Caco-2 (cell line): ENCODE results near the gene ANK2. TPM values are rescaled to one million over a fixed set of nuclear protein-coding genes. Genes with fewer than 3 reads are reported as not detected.
A peak's percentile ranks its signal among the peaks of the same experiment; 100 is the strongest.

Experiments
- BruUV-seq: library from RNA; stranded (reverse); fragments of 400-500 nt; replicated peaks from 2 replicates; lab custom pipeline; 2021; lab: Mats Ljungman, UMichigan
- CTCF ChIA-PET: fragments of 300-600 bp; sonication (Branson Sonifier 250); formaldehyde crosslinking; loops from one replicate; lab custom pipeline; 2022; ENCODE audit warnings: antibody characterized with exemption; lab: Charles Lee
- POLR2A ChIA-PET: fragments of 300-600 bp; sonication (Branson Sonifier 250); formaldehyde crosslinking; loops from one replicate; lab custom pipeline; 2022; ENCODE audit warnings: antibody characterized with exemption; lab: Charles Lee
- DNase-seq, 2 experiments: peaks; one replicate each; pipeline versions ENCODE4 v3.0.0 to v3.0.0-alpha.2; 2020 to 2022
- H3K27me3 ChIP-seq: replicated peaks from 2 replicates; pipeline ENCODE4 v1.6.0; 2011; ENCODE audit warnings: low read length; ENCODE audit not compliant: control insufficient read depth, insufficient read depth
- H3K36me3 ChIP-seq: 2 replicates; pipeline ENCODE4 v1.5.1; 2011; ENCODE audit warnings: low read length; ENCODE audit not compliant: control insufficient read depth, insufficient read depth
- H3K4me1 ChIP-seq: fragments of 250-450 bp; sonication (Bioruptor Pico); 2 replicates; pipeline ENCODE4 v1.5.1; 2020; ENCODE audit warnings: mild to moderate bottlenecking
- H3K4me3 ChIP-seq: 2 replicates; pipeline ENCODE4 v1.5.1; 2011; ENCODE audit warnings: low read depth, mild to moderate bottlenecking, control low read depth, low read length
- H3K9me3 ChIP-seq: fragments of 250-450 bp; sonication (Bioruptor Pico); 2 replicates; pipeline ENCODE4 v1.5.1; 2020; ENCODE audit warnings: mild to moderate bottlenecking, moderate library complexity
- H3K27ac Mint-ChIP-seq: one replicate; pipeline ENCODE4 v1.8.0; 2022; ENCODE audit warnings: mixed read lengths; ENCODE audit not compliant: unreplicated experiment
- H3K27me3 Mint-ChIP-seq: one replicate; pipeline ENCODE4 v1.8.0; 2022; ENCODE audit warnings: mixed read lengths; ENCODE audit not compliant: insufficient read depth, unreplicated experiment
- H3K36me3 Mint-ChIP-seq: one replicate; pipeline ENCODE4 v1.8.0; 2022; ENCODE audit warnings: mild to moderate bottlenecking, mixed read lengths; ENCODE audit not compliant: insufficient read depth, unreplicated experiment
- H3K4me1 Mint-ChIP-seq: one replicate; pipeline ENCODE4 v1.8.0; 2022; ENCODE audit warnings: low read depth, mixed read lengths; ENCODE audit not compliant: unreplicated experiment
- H3K4me3 Mint-ChIP-seq: one replicate; pipeline ENCODE4 v1.8.0; 2022; ENCODE audit warnings: mild to moderate bottlenecking, moderate library complexity, mixed read lengths; ENCODE audit not compliant: unreplicated experiment
- H3K9me3 Mint-ChIP-seq: one replicate; pipeline ENCODE4 v1.8.0; 2022; ENCODE audit warnings: mixed read lengths; ENCODE audit not compliant: unreplicated experiment
- CTCF ChIP-seq, 2 experiments: fragments of 200-600 bp in 1 of 2; IDR thresholded peaks; 1 replicate in 1 of 2; 2 replicates in 1 of 2; pipeline versions ENCODE4 v1.5.1 to v1.8.0; 2011 to 2022; ENCODE audit warnings: antibody characterized with exemption in 1 of 2, control low read depth in 1 of 2, inconsistent platforms in 1 of 2, low read depth in 1 of 2, low read length in 1 of 2, mild to moderate bottlenecking in 1 of 2, moderate library complexity in 1 of 2; ENCODE audit not compliant: insufficient read depth in 1 of 2, severe bottlenecking in 1 of 2, unreplicated experiment in 1 of 2
- intact Hi-C: fragments of 100-400 bp; cut with micrococcal nuclease; formaldehyde crosslinking; loops from one replicate; pipeline ENCODE4 v1.10.0; 2022; ENCODE audit not compliant: unreplicated experiment
- total RNA-seq: library from RNA; stranded (reverse); gene quantifications from 2 replicates; pipeline ENCODE4 v1.2.3, GENCODE V29; 2022

ANK2 gene
- total RNA-seq, 1 experiment from 2014 or later, result 26.3 TPM

- POLR2A ChIA-PET, result no interaction called here
- peak in 1 of 2 experiments; percentile 2 for DNase-seq
Observed at GRCh38 chr4:113069212-113069892, 19.9 kb downstream of the ANK2 start.

GRCh38 chr4:113070755-113071154 lies 21.3 kb downstream of the ANK2 start:
- no peak overlapping the region for H3K27ac Mint-ChIP-seq
- DNase-seq, result no peak
- no peaks in the 10 kb centered on the region for H3K9me3 ChIP-seq
- no peaks in the 10 kb centered on the region for H3K9me3 Mint-ChIP-seq
- intact Hi-C loops, result no loop called here
- H3K27me3 Mint-ChIP-seq, result no peaks in the 10 kb centered on the region
- no peak overlapping the region for H3K4me3 ChIP-seq
- H3K4me3 Mint-ChIP-seq, result no peak overlapping the region
- H3K4me1 ChIP-seq, result no peaks in the 10 kb centered on the region
- BruUV-seq, result no TSS peak
- no peaks in the 10 kb centered on the region for H3K36me3 Mint-ChIP-seq
- ChIA-PET POLR2A (no interaction called here), CTCF (no interaction called here)
- H3K4me1 Mint-ChIP-seq, result no peaks in the 10 kb centered on the region
- no peaks in the 10 kb centered on the region for H3K27me3 ChIP-seq
- TF ChIP-seq CTCF (IDR thresholded peaks at IDR 0.05; ENCODE audit: insufficient read depth in 1 of 2, low read depth in 1 of 2, low read length in 1 of 2, severe bottlenecking in 1 of 2, unreplicated experiment in 1 of 2), result no peak
- H3K36me3 ChIP-seq, result no peaks in the 10 kb centered on the region

More at GRCh38 chr4:113069212-113069892, 19.9 kb downstream of the ANK2 start:
- Mint-ChIP-seq H3K36me3 (no peaks in the 10 kb centered on the region), H3K4me1 (no peaks in the 10 kb centered on the region), H3K9me3 (no peaks in the 10 kb centered on the region), H3K27me3 (no peaks in the 10 kb centered on the region), H3K4me3 (no peak overlapping the region), H3K27ac (no peak overlapping the region)
- Histone ChIP-seq H3K4me1 (0 out of 2 replicates have a peak, but pooled peaks cover 1% of the 10 kb centered on the region), H3K27me3 (no peaks in the 10 kb centered on the region), H3K4me3 (no peak overlapping the region), H3K36me3 (no peaks in the 10 kb centered on the region), H3K9me3 (no peaks in the 10 kb centered on the region)
- CTCF ChIA-PET, result no interaction called here
- intact Hi-C loops, result no loop called here
- no TSS peak for BruUV-seq
- no peak for TF ChIP-seq CTCF (IDR thresholded peaks at IDR 0.05; ENCODE audit: insufficient read depth in 1 of 2, low read depth in 1 of 2, low read length in 1 of 2, severe bottlenecking in 1 of 2, unreplicated experiment in 1 of 2)

- Mint-ChIP-seq H3K9me3 (no peaks in the 10 kb centered on the region), H3K4me3 (no peak overlapping the region), H3K4me1 (no peaks in the 10 kb centered on the region), H3K27ac (no peak overlapping the region), H3K27me3 (no peaks in the 10 kb centered on the region), H3K36me3 (no peaks in the 10 kb centered on the region)
- intact Hi-C loops, result no loop called here
- TF ChIP-seq CTCF (IDR thresholded peaks at IDR 0.05; ENCODE audit: insufficient read depth in 1 of 2, low read depth in 1 of 2, low read length in 1 of 2, severe bottlenecking in 1 of 2, unreplicated experiment in 1 of 2), result no peak
- no peaks in the 10 kb centered on the region for H3K9me3 ChIP-seq
- DNase-seq, result no peak
- H3K36me3 ChIP-seq, result no peaks in the 10 kb centered on the region
- BruUV-seq, result no TSS peak
- no peaks in the 10 kb centered on the region for H3K27me3 ChIP-seq
- no peaks in the 10 kb centered on the region for H3K4me1 ChIP-seq
- H3K4me3 ChIP-seq, result no peak overlapping the region
- POLR2A ChIA-PET, result no interaction called here
- CTCF ChIA-PET, result no interaction called here
Observed at GRCh38 chr4:113071274-113071673, 21.8 kb downstream of the ANK2 start.
